Gastroesophageal sphincter (tissue), 4 donors: ENCODE measurements around the gene PTPRJ. TPM values are rescaled to one million over a fixed set of nuclear protein-coding genes. Genes with fewer than 3 reads are reported as not detected.
"Not testable (repeated sequence)": the region's sequence is repeated elsewhere in the genome, so short reads cannot be mapped to it uniquely, and the experiment has no call there.

ENCODE experiments used
- ATAC-seq: fragments of 150-250 bp; one replicate; pipeline ENCODE4 v1.9.1; 2016; ENCODE audit warnings: mild to moderate bottlenecking, moderate library complexity
- H3K27ac ChIP-seq, 4 donors: fragments of 200-600 bp; sonication (generic) in 3 of 4; 1 replicate in 3 of 4; 2 replicates in 1 of 4; pipeline ENCODE4 v1.5.1; 2016 to 2019
- H3K27me3 ChIP-seq: fragments of 200-600 bp; sonication (generic); one replicate; pipeline ENCODE4 v1.5.1; 2019
- H3K36me3 ChIP-seq, 2 donors: fragments of 200-600 bp; sonication (generic); one replicate each; pipeline ENCODE4 v1.5.1; 2019; ENCODE audit warnings: control low read depth in 1 of 2
- H3K4me1 ChIP-seq, 3 donors: fragments of 200-600 bp; sonication (generic); 1 replicate in 2 of 3; 2 replicates in 1 of 3; pipeline ENCODE4 v1.5.1; 2016 to 2019; ENCODE audit warnings: control low read depth in 2 of 3
- H3K4me3 ChIP-seq, 2 donors: fragments of 200-600 bp; sonication (generic); one replicate each; pipeline ENCODE4 v1.5.1; 2019; ENCODE audit warnings: mild to moderate bottlenecking in 1 of 2, moderate library complexity in 1 of 2
- H3K9me3 ChIP-seq, 3 donors: fragments of 200-600 bp; sonication (generic); one replicate each; pipeline ENCODE4 v1.5.1; 2017 to 2019; ENCODE audit warnings: control low read depth in 2 of 3
- EP300 ChIP-seq: sonication (generic); formaldehyde crosslinking; IDR thresholded peaks from one replicate; pipeline ENCODE4 v1.6.1; 2017; ENCODE audit warnings: antibody characterized with exemption, mild to moderate bottlenecking
- POLR2A ChIP-seq, 2 donors: fragments of 450-650 bp; IDR thresholded peaks; one replicate each; pipeline ENCODE4 v1.6.1; 2017; ENCODE audit warnings: antibody characterized with exemption in 2 of 2, mild to moderate bottlenecking in 2 of 2, moderate library complexity in 1 of 2
- POLR2AphosphoS5 ChIP-seq: sonication (generic); formaldehyde crosslinking; IDR thresholded peaks from one replicate; pipeline ENCODE4 v1.6.1; 2017; ENCODE audit warnings: antibody characterized with exemption
- WGBS, 2 donors: methylation state at CpG; one replicate each; pipeline ENCODE4 v1.1.5; 2018; ENCODE audit warnings: low coverage in 1 of 2; 5-methylcytosine and 5-hydroxymethylcytosine counted together
- total RNA-seq, 4 donors: library from RNA; depleted of rRNA; stranded (reverse); fragments of >200 nt; gene quantifications; one replicate each; pipeline ENCODE4 v1.1.0, GENCODE V29; 2016
- TF ChIP-seq, protein P1 (sequence below), 4 experiments: fragments of 200-600 bp in 2 of 4; fragments of 450-650 bp in 2 of 4; sonication (generic) in 1 of 4; IDR thresholded peaks; one replicate each; pipeline ENCODE4 v1.5.1; 2017 to 2019; ENCODE audit warnings: antibody characterized with exemption in 4 of 4, mild to moderate bottlenecking in 2 of 4, moderate library complexity in 2 of 4

Gene PTPRJ
- total RNA-seq, 4 donors from 2014 or later = 5.4 to 13.5 (median 10.5) TPM

DNA sequence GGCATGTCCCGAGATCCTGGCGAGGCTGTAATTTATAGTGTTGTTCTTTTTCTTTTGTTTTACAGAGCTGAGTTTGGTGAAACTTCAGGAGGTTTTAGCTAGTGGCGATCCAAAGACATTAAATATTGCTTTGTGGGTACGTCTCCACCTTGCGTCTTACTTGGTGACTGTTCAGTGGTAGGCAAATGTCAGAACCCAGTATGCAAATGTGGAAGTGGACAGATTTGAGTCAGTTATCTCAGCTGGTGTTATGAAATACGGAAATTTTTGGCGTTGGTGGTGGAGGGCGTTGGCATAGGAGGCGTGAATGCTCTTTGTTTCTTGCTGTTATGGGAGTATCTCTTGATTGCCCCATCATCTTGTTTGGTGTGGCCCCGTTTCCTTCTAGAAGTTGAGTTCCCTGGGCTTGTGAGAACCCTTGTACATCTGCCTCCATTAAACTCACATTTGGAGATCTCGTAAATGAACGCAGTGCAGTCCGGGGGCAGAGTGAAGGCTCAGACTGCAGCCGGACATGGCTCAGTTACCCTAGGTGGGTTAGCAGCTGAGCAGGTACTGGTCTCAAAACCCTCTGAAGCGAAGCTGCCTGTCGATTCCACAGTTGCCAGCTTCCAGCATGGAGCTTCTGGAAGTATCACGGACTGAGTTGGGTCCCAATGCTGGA, 39.9 kb downstream of the PTPRJ start:
- no peak overlapping the region for H3K4me3 ChIP-seq

DNA sequence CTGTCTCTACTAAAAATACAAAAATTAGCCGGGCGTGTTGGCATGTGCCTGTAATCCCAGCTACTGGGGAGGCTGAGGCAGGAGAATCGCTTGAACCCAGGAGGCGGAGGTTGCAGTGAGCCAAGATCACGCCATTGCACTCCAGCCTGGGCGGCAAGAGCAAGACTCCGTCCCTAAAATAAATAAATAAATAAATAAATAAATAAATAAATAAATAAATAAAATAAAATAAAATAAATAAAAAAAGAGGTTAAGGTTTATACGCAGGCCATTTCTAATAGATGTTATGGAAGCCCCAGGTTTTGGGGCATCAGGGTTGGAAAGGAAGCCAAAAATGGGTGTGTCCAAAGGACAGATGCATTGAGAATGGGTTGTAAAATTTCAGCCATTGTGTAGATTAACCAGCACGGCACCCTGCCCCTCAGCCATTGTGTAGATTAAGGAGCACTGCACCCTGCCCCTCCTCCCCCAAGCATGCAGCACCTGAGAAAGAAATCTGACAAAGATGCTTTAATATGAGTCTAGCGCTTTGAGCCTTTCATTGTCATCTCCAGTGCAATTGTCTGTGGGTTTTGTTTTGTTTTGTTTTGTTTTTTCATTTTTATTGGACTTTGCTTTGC, 41.0 kb downstream of the PTPRJ start:
- ATAC-seq = not testable (repeated sequence)

More for the DNA sequence above, 39.9 kb downstream of the PTPRJ start:
- Histone ChIP-seq H3K27ac (no peak overlapping the region), H3K36me3 (no peaks in the 10 kb centered on the region), H3K4me1 (peaks cover 0 to 21% (median 0%) of the 10 kb centered on the region in 3 donors), H3K9me3 (no peaks in the 10 kb centered on the region), H3K27me3 (no peaks in the 10 kb centered on the region)
- ATAC-seq = peak; percentile 43
- TF ChIP-seq, protein P1, sequence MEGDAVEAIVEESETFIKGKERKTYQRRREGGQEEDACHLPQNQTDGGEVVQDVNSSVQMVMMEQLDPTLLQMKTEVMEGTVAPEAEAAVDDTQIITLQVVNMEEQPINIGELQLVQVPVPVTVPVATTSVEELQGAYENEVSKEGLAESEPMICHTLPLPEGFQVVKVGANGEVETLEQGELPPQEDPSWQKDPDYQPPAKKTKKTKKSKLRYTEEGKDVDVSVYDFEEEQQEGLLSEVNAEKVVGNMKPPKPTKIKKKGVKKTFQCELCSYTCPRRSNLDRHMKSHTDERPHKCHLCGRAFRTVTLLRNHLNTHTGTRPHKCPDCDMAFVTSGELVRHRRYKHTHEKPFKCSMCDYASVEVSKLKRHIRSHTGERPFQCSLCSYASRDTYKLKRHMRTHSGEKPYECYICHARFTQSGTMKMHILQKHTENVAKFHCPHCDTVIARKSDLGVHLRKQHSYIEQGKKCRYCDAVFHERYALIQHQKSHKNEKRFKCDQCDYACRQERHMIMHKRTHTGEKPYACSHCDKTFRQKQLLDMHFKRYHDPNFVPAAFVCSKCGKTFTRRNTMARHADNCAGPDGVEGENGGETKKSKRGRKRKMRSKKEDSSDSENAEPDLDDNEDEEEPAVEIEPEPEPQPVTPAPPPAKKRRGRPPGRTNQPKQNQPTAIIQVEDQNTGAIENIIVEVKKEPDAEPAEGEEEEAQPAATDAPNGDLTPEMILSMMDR (IDR thresholded peaks at IDR 0.05) = no peak
- TF ChIP-seq POLR2A (IDR thresholded peaks at IDR 0.05) = no peak
- TF ChIP-seq EP300 = no peak
- no peak for TF ChIP-seq POLR2AphosphoS5
- 85 to 86% methylated on average over 10 to 13 of the region's 17 CpGs for WGBS, 2 donors

DNA sequence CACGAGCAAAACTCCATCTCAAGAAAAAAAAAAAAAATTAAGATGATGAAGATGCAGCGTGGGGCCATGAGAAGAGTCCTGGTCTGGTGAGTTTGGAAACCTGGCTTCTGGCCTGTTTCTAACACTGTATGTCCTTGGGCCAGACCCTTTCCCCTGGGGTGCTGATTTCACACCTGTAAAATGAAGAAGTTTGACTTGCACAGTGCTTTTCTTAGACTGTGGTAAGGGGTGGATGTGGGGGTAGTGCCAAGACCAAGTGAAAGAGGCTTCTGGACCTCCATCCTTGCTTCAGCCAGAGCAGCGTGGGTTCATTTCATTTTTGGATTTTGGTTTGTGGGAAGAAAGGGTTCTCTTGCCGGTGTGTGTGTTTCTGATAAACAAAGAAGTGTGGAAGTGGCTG, 42.1 kb downstream of the PTPRJ start:
- H3K4me1 ChIP-seq = peaks cover 0 to 21% (median 0%) of the 10 kb centered on the region in 3 donors
- H3K27ac ChIP-seq = no peak overlapping the region
- H3K4me3 ChIP-seq = no peak overlapping the region
- H3K36me3 ChIP-seq = no peaks in the 10 kb centered on the region
- ATAC-seq = no peak
- 74% methylated on average over 4 of the region's 4 CpGs; no CpG with 5 or more reads in 1 of the 2 donors for WGBS, 2 donors
- no peaks in the 10 kb centered on the region for H3K27me3 ChIP-seq
- no peaks in the 10 kb centered on the region for H3K9me3 ChIP-seq
- TF ChIP-seq POLR2A (IDR thresholded peaks at IDR 0.05) (no peak), POLR2AphosphoS5 (no peak), EP300 (no peak)
- TF ChIP-seq, protein P1 (IDR thresholded peaks at IDR 0.05) = no peak

More for the DNA sequence above, 41.0 kb downstream of the PTPRJ start:
- 95 to 96% methylated on average over 8 to 9 of the region's 10 CpGs for WGBS, 2 donors
- H3K27ac ChIP-seq, H3K36me3 ChIP-seq, H3K9me3 ChIP-seq, H3K4me3 ChIP-seq, H3K27me3 ChIP-seq: not testable (repeated sequence)
- H3K4me1 ChIP-seq = peaks cover 0 to 21% (median 0%) of the 10 kb centered on the region in 3 donors

DNA sequence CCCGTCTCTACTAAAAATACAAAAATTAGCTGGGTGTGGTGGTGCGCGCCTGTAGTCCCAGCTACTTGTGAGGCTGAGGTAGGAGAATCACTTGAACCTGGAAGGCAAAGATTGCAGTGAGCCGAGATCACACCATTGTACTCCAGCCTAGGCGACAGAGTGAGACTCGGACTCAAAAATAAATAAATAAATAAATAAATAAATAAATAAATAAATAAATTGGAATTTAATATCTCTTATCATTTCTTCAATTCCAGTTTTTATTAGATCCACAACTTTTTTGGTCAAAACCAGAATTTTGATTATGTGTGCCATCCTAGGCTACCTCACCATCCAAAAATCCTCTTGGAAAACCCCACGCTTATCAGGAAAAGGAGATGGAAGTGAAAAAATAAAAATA, 43.2 kb downstream of the PTPRJ start:
- ATAC-seq, H3K36me3 ChIP-seq, H3K27me3 ChIP-seq, H3K9me3 ChIP-seq, H3K4me3 ChIP-seq, H3K27ac ChIP-seq: not testable (repeated sequence)
- H3K4me1 ChIP-seq = peaks cover 0 to 12% (median 0%) of the 10 kb centered on the region in 3 donors
- 98 to 100% methylated on average over 4 to 6 of the region's 7 CpGs for WGBS, 2 donors

DNA sequence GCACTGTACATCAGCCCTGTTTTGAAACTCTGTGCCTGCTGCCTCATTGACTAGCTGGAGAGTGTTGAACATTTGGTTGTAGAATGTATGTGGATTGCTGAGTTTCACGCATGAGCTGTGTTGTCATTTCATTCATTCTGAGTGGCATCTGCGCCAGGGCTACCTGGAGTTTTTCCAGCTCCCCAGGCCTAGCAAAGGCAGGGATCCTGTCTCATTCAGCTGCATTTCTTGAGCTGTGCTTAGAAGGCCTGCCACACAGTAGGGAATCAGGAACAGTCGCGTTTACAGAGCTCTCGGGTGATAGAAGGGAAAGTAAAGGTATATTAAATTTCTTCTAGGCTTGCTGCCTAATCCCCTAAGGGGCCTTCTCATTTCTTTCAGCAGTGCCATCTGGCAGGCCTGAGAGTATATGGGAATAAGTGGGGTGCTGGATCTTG, 44.3 kb downstream of the PTPRJ start:
- peaks cover 0 to 2% (median 0%) of the 10 kb centered on the region in 3 donors for H3K4me1 ChIP-seq
- H3K4me3 ChIP-seq = no peak overlapping the region
- 40 to 85% methylated on average over 1 to 5 of the region's 5 CpGs for WGBS, 2 donors
- ATAC-seq = no peak
- TF ChIP-seq POLR2AphosphoS5 = no peak
- TF ChIP-seq, protein P1 (IDR thresholded peaks at IDR 0.05) = no peak
- no peak for TF ChIP-seq POLR2A (IDR thresholded peaks at IDR 0.05)
- no peak for TF ChIP-seq EP300
- H3K36me3 ChIP-seq = no peaks in the 10 kb centered on the region
- no peaks in the 10 kb centered on the region for H3K9me3 ChIP-seq
- no peak overlapping the region for H3K27ac ChIP-seq
- H3K27me3 ChIP-seq = no peaks in the 10 kb centered on the region
